HG03095 (cell line): ENCODE measurements around the gene SORCS1.

ENCODE experiments used
- ATAC-seq: cut with Tn5 transposase; IDR thresholded peaks from one replicate; pipeline ENCODE4 v1.9.1; 2021; ENCODE audit warnings: moderate library complexity; ENCODE audit not compliant: unreplicated experiment

The SORCS1 gene

DNA sequence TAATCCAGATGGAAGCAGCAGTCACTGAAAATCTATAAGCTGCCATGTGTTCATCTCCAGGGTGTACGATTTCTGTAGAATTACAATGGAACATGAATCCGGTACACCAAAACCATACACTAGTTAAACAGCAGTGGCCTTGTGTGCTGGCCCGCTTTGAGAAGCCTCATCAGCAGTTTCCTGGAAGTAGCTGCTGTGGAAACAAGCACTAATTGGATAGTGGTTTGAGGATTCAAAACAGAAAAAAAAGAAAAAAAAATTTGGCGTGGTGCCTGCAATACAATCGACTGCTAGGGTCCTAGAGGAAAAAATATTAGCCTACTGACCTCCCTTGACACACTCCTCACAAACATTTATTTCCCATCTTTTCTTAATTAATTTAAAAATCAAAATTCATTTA, 545.9 kb downstream of the SORCS1 start:
- no peak for ATAC-seq

DNA sequence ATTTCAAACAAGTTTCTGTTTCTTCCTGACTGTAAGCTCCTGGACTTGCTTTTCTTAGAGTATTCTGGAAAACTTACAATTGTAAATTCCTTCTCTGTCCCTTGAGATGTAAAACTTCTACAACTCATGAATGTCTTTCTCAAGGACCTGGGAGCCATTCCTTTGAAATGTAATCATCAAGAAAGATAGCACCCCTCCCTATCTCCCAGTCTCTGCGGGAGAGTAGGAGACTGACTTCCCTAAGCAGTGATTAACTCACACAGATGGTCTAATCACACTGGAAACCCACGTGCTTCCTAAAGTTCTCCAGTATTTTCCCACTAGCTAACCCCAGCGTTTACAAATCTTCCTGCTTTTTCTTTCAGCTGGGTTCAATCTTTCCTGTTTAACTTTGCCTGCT, 549.4 kb downstream of the SORCS1 start:
- no peak for ATAC-seq

DNA sequence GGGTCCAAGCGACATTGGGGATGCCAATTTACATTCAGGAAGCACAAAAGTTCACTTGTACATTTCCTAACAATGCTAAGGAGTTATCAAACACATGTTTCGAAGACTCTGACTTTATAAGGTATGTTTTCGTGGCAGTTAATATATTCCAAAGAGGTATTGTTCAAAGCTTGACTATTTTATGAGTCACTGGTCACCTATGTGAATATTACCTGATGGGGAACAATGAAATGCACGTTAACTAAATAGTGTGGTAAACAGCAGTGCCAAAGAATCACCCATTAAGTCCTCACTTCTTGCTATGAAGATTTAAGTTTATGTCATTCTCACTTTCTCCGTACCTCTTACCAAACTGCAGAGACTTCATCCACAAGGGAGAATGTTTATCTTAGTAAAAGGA, 550.2 kb downstream of the SORCS1 start:
- ATAC-seq, result no peak

DNA sequence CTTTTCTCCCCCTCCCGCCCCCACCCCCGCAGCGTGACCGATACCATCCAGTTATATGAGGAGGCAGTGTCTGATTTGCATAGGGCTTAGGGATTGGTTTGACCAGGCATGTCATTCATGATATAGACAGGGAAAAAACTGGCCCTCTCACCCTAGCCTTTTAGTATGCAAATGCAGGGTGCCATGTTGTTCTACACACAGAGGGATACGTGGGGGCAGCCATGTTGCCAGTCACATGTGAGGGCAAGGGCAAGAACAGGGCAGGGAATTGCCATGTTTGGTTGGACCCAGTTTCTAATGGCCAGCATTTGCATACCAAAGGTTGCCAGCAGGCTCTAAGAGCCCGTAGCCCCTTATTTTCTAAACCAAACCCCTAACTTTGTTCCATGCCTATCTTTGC, 552.1 kb downstream of the SORCS1 start:
- no peak for ATAC-seq

DNA sequence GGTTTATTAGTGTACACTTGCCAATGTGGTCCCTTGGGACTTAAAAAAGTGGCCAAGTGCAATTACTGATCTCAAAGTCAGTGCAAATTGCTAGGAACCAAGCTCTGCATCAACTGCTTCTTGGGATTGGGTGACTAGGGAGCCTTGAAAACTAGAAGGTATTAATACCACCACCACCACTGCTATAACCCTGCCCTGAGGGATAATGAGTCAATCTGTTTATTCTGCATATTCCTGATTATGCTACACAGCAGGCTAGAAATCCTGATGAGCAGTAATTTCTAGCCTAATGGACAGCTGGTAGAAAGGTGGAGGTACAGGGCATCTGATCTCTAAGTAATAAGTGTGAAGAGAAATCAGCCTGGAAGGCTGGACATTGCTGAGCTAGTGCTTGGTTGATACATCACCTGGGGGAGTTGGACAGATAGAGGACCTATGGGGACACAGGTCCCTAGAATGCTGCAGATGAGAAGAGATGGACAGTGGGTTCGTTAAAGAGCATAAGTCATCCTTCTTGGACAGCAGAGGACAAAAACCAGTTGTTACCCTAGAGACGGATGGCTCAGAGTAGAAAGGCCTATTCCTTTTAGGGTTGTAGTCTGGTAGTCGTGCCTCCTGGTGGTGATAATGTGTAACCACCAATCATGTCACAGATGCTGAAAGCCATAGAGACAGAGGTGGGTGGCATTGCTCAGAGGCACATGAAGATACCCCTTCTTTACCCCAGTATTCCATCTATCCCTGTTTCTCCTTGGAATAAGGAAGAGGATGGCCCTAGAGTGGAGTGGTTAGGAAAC, 554.8 kb downstream of the SORCS1 start:
- no peak for ATAC-seq

DNA sequence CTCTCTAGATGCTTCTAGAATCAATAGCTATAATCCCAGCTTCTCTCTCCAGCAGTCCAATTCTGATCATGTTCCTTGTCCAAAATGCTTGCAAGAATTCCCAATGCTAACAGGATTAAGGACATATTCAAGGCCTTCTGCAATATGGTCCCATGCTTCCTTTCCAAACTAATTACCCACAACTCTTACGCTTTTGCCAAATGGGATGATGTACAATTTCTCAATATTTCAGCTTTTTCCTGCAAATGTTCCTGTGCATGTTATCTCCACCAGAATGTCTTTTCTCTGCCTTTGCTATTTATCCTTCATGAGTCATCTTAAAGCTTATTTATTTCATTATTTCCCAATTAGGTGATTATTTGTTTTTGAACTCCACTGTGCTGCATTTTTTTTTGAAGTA, 556.4 kb downstream of the SORCS1 start:
- ATAC-seq, result no peak

DNA sequence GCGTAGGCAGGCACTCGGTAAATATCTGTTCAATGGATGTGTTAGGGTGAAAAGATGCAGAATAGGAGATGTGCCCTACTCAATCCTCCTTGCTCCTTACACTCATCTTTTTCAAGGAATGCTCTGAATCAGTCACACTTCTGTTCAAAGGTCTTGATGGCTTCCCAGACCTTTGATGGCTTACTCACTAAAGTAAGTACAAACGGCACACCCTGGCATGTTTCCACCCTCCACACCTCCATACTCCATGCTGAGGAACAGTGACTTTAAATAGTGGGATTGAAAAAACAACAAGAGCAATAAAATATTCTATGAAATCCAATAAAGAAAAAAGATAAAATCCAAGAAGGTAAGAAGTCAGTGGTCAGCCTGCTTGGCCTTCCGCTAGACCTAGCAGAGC, 569.2 kb downstream of the SORCS1 start:
- no peak for ATAC-seq

DNA sequence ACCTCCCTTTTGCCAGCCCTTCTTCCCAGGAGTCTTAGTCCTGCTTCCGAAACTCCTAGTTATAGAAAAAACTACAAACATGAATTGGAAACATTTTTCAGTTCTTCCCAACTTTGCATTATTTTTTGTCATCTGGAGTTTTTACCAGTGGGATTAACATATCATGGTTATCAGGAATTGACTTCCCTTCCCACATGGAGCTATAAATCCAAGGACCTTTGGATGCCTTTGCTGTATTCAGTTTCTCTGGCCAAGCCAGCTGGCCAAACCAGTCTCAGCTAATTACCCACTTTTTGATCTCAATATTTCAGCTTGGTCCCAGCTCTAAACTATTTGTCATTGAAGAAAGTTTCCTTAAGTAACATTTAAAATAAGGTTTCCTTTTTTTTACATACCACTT, 570.6 kb downstream of the SORCS1 start:
- ATAC-seq, result no peak

DNA sequence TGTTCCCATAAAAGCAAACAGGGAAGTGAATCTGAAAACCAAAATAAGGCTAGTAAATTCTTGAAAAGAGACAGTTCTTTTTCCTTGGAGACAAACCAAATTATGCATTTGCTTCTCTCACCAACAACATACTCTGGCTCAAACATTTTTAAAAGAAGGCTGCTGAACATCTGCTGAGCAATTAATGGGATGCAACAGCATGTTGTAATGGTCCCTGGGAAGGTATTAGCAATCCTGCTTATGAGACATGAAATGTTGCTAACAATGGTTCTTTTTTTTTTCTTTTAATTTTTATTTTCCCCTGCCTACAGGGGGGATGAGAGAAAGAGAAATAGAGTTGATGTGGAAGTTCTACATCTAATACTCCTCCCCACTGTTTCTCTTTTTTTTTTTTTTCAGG, 572.1 kb downstream of the SORCS1 start:
- no peak for ATAC-seq

DNA sequence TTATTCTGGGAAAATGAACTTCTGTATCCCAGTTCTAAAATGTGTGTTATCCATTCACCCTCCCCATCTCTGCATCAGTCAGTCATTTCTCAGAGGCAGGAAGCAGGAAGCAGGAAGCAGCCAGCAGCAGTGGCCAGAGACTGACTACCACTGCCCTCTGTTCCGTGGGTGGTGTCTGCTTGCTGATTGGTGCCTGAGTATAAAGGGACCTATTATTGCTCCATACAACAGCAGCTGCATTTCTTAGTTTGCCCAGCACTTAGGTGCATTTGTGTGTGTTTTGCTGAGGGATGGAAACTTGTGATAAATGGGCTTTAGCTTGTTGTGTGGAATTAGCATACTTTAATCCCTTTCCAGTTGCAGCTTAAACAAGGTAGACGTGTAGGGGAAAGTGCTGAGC, 582.2 kb downstream of the SORCS1 start:
- no peak for ATAC-seq

DNA sequence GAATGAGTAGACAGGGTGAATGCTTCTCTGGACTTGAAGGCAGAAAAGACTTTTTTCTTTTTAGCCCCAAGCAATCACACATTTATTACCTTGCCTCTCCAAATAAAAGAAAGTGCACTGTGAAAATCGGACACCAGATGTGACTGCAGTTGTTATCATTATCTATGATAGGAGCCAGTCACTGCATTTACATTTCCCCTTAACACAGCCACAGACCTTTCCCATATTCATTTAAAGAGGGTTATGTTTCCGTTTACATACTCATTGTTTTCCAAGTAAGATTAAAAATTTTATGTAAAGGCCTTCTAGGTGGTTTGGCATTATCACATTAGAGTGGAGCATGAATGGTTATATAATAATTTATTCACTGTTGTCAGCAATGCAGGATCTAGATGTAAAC, 586.8 kb downstream of the SORCS1 start:
- no peak for ATAC-seq

DNA sequence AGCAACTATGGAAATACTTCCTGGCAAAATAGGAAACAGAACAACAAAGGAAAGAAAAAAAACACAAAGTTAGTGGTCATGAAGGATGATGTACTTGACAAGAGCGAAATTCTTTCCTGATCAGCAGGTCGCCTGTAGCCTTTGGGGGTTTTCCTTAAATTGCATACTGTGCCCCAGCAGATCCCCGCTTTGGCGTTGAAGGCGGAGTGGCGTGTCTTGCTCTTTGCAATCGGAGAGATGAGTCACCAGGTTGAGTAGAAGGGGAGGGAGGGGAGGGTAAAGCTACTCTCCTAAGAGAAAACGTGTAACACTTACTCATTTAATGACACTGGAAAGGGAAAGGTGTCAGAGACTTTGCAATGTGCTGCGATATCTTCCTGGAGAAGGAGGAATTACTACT, 587.2 kb downstream of the SORCS1 start:
- no peak for ATAC-seq

DNA sequence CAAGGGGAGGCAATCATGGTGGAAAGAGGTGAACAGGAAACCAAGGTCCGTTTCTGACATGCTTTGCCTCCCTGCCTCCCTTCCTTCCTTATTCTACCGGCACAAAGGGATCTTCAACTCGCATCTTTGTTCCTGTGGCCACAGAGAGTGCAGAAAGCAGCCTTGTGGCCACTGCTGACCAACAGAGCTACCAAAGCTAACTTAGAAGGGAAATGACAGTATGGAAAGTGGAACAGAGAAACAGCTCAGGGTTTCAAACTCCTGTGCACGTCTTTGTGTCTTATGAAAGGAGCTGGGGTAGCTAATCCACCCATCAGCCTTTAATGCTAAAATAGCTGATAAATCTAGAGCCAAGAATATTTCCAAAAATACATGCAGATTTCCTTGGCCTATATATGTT, 588.0 kb downstream of the SORCS1 start:
- ATAC-seq, result peak; percentile 74

DNA sequence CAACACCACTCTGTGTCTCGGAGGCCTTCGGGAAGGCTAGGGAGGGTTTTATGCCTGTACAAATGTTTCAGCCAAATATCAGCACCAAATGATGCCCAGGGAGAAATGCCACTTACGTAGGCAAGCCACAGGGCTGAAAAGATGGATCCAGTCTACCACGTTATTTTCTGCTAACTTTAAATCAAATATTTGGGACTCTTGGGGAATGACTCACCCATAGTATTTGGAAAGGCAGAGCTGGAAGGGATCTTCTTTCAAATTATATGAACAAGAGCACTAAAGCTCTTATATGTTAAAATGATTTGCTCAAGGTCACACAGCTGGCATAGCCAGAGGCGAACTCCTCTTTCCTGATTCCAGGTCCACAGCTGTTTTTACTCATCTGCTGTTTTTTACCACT, 591.4 kb downstream of the SORCS1 start:
- ATAC-seq, result no peak

DNA sequence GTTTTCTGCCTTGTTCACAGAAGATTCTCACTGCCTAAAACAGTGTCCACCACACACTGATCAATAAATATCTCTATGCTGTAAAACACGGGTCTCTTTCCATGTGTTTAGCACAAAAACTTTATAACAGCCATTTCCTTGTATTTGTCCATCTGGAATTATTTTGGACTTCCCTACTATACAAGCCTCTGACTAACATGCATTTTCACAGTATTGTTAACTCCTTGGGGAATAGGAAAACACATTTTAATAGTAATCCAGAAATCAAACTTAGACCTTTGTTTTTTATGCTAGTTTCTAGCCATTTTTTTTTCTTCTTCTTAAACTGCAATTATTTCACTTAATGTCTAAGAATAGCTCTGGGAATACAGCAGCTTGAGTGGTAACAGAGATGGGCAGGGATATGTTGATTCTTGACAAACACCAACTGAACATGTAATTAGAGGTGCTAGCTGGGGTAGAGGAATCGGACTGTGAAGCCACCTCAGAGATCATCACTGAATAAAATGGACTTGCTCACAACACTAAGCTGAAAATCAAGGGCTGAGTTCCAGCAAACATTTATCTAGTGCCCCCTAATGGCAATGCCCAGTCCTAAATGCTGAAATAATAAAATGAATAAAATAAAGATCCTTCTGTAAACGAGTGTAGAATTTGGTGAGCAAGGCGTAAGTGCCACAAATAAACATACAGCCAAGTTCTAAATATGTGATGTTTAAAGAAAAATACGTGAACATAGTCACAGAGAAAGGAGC, 593.1 kb downstream of the SORCS1 start:
- ATAC-seq, result no peak

DNA sequence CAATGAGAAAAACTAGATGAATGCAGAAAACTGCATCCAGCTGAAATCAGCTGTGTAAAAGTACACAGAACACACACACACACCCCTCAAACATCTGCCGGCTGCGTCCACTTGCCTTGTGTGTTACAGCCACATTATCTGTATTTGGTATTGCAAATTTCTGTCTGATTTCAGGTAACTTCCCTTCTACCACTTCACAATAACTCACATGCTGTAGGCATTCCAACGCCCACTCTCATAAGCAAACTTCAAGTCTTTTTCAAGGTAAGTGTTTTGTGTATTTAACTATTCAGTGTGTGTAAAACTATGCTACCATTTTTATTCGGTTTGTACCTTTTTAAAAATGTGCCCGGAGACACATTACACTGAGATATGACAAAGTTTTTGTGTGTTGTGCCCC, 594.2 kb downstream of the SORCS1 start:
- no peak for ATAC-seq

DNA sequence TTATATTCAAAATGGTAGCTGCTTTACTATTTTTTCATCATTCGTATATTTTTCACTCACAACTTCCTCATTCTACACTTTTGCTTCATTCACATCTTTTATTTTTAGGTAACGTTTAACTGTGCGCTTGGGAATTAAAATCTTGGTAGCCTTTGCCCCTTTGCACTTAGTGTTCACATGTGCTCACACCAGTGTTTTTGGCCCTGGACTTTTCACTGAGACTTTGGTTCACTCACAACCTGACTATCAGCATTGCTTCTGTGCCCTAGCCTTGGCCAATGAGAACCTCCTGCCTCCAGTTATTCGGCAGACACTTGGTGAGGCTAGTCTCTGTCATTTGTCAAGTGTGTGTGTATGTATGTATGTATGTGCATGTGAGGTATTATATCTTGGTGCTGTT, 596.9 kb downstream of the SORCS1 start:
- no peak for ATAC-seq

DNA sequence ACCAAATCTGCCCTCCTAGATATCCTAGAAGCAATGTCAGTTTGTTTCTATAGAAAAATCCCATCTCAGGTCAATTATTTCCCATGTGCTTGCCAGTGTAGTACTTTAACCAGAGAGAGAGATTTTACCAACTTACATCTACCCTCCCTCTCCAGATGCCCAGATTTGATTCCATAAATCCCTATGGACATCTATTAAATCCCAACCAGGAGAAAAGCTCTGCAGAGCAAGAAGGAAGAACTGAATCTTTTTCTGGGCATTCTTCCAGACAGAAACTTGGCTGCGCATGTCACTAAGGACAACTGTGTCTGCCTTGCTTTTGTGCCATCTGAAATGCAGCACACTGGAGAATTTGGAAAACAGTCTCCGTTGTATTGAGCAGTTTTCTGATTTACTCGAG, 597.6 kb downstream of the SORCS1 start:
- ATAC-seq, result no peak

DNA sequence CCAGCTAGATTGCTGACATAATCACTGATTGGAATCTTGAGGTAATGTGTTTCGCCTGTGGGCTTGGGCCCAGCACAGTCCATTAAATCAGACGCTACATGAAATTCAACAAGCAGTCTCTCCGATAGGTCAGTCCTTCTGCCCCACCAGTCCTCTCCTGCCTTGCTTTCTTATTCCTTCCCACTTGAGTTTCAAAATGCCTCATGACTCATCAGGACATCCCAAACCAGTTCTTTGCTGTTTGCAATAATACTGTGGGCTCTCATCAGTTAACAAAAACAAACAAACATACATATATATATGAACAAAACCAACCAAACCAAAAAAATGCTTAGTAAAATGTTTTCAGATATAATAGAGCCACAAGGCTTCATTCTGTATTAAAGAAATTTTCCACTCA, 599.0 kb downstream of the SORCS1 start:
- ATAC-seq, result no peak

DNA sequence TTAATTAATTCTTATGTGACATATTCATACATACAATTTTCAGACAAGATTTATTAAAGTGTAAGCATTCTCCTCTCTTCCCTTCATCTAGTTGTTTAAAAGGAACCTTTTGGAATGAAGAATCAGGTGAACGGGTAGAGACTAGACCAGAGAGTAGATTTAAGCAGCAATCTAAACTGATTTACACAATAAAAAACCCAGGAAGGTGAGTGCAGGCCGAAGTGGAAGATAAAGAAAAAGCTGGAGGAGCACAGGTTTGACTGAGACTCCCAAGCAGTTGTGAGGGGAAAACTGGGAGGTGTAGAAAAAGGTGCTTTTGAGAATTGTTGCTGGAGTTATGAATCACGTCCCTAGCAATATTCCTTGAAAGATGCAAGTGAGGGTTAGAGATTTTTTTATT, 601.1 kb downstream of the SORCS1 start:
- no peak for ATAC-seq

DNA sequence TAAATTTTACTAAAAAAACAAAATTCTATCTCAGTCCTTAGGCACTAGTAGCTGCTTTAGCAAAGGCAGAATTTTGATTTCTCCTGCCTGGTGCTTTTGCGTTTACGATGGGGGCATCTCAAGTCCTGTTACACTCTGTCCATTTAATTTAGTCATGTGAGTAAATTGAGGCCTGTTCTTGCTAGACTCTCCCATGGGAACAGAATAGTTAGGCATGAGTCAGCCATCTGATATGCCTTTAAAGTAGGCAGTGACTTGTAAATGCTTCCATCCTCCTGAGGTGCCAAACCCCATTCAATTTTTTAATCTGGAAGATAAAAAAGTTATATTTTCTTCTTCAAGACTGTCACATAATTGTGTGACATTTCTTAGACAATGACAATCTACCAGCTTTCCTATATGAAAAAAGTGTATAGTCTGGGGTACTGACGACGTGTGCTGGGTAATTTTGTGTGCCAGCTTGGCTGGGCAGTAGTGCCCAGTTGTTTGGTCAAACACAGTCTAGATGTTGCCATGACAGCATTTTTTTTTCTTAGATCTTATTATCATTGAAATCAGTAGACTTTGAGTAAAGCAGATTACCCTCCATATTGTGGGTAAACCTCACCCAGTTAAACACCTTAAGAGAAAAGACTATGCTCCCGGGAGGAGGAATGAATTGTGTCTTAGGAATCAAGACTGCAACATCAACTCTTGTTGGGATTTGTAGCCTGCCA, 603.4 kb downstream of the SORCS1 start:
- ATAC-seq, result no peak

DNA sequence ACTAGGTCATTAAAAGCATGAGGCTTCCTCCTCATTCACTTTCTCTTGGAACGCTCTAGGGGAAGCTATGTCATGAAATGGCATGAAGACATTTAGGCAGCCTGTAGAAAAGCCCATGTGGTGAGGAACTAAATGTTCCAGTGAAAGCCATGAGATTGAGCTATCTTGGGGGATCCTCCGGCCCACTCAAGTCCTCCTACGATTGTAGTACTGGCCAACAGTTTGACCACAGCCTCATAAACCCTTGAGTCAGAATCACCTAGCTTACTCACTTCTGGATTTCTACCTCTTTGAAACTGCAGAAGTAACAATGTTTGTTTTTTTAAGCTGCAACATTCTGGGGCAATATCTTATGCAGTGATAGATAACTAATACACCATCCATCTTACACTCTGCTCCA, 605.1 kb downstream of the SORCS1 start:
- ATAC-seq, result no peak
